ENCODE data around the gene IER2.

The IER2 gene

GRCh38 chr19:13155472-13156359, 5.5 kb downstream of the IER2 start:
- peak overlapping the region; percentile 76 for H3K4me3 ChIP-seq (ENCODE audit: low read length)
- peak overlapping the region; percentile 54 for H3K27ac ChIP-seq (ENCODE audit: low read length)
- H3K9ac ChIP-seq (ENCODE audit: low read length) = peak overlapping the region; percentile 58
- no peaks in the 10 kb centered on the region for H4K20me1 ChIP-seq (ENCODE audit: insufficient read depth, low read length)
- peaks cover 23% of the 10 kb centered on the region for H3K79me2 ChIP-seq (ENCODE audit: low read length)
- TF ChIP-seq EZH2phosphoT487 (IDR thresholded peaks at IDR 0.05; ENCODE audit: low read depth) = no peak
- H3K4me2 ChIP-seq (ENCODE audit: low read length) = peak overlapping the region; percentile 81
- H3K9me3 ChIP-seq (ENCODE audit: insufficient read depth, low read length) = no peaks in the 10 kb centered on the region
- H3K36me3 ChIP-seq (replicated peaks; ENCODE audit: low read depth, low read length) = peaks cover 14% of the 10 kb centered on the region
- H3K27me3 ChIP-seq (ENCODE audit: low read depth, low read length) = no peaks in the 10 kb centered on the region
- no peak overlapping the region; the same call in 1 of the 2 replicates for H2AFZ ChIP-seq (ENCODE audit: low read depth, low read length)
- peaks cover 53% of the 10 kb centered on the region for H3K4me1 ChIP-seq (ENCODE audit: low read length)

GRCh38 chr19:13159713-13160112, 9.5 kb downstream of the IER2 start:
- H3K27me3 ChIP-seq (ENCODE audit: low read depth, low read length) = peaks cover 11% of the 10 kb centered on the region; the same call in 1 of the 2 replicates
- no peak overlapping the region for H3K4me3 ChIP-seq (ENCODE audit: low read length)
- no peaks in the 10 kb centered on the region for H4K20me1 ChIP-seq (ENCODE audit: insufficient read depth, low read length)
- no peaks in the 10 kb centered on the region for H3K9me3 ChIP-seq (ENCODE audit: insufficient read depth, low read length)
- no peaks in the 10 kb centered on the region for H3K36me3 ChIP-seq (replicated peaks; ENCODE audit: low read depth, low read length)
- H3K4me2 ChIP-seq (ENCODE audit: low read length) = no peak overlapping the region
- H3K4me1 ChIP-seq (ENCODE audit: low read length) = peaks cover 61% of the 10 kb centered on the region
- H3K79me2 ChIP-seq (ENCODE audit: low read length) = no peaks in the 10 kb centered on the region
- H3K9ac ChIP-seq (ENCODE audit: low read length) = no peak overlapping the region
- no peak overlapping the region for H2AFZ ChIP-seq (ENCODE audit: low read depth, low read length)
- no peak for TF ChIP-seq EZH2phosphoT487 (IDR thresholded peaks at IDR 0.05; ENCODE audit: low read depth)
- no peak for TF ChIP-seq CTCF (IDR thresholded peaks at IDR 0.05; ENCODE audit: low read depth, low read length)
- no peak overlapping the region for H3K27ac ChIP-seq (ENCODE audit: low read length)

- Histone ChIP-seq H4K20me1 (ENCODE audit: insufficient read depth, low read length) (no peaks in the 10 kb centered on the region), H3K79me2 (ENCODE audit: low read length) (no peaks in the 10 kb centered on the region), H3K4me2 (ENCODE audit: low read length) (no peak overlapping the region), H3K4me3 (ENCODE audit: low read length) (no peak overlapping the region), H3K27me3 (ENCODE audit: low read depth, low read length) (peaks cover 11% of the 10 kb centered on the region; the same call in 1 of the 2 replicates), H3K36me3 (replicated peaks; ENCODE audit: low read depth, low read length) (no peaks in the 10 kb centered on the region), H2AFZ (ENCODE audit: low read depth, low read length) (no peak overlapping the region), H3K9me3 (ENCODE audit: insufficient read depth, low read length) (no peaks in the 10 kb centered on the region), H3K27ac (ENCODE audit: low read length) (no peak overlapping the region), H3K9ac (ENCODE audit: low read length) (no peak overlapping the region), H3K4me1 (ENCODE audit: low read length) (peaks cover 54% of the 10 kb centered on the region)
- TF ChIP-seq EZH2phosphoT487 (IDR thresholded peaks at IDR 0.05; ENCODE audit: low read depth) (no peak), CTCF (IDR thresholded peaks at IDR 0.05; ENCODE audit: low read depth, low read length) (no peak)
Measured at GRCh38 chr19:13160557-13160956, 10.3 kb downstream of the IER2 start.

- peak overlapping the region; percentile 73 for H2AFZ ChIP-seq (ENCODE audit: low read depth, low read length)
- H3K79me2 ChIP-seq (ENCODE audit: low read length) = no peaks in the 10 kb centered on the region
- TF ChIP-seq CTCF (IDR thresholded peaks at IDR 0.05; ENCODE audit: low read depth, low read length) (no peak), EZH2phosphoT487 (IDR thresholded peaks at IDR 0.05; ENCODE audit: low read depth) (no peak)
- H3K4me1 ChIP-seq (ENCODE audit: low read length) = peaks cover 45% of the 10 kb centered on the region
- peaks cover 11% of the 10 kb centered on the region; the same call in 1 of the 2 replicates for H3K27me3 ChIP-seq (ENCODE audit: low read depth, low read length)
- H3K9me3 ChIP-seq (ENCODE audit: insufficient read depth, low read length) = no peaks in the 10 kb centered on the region
- H3K4me2 ChIP-seq (ENCODE audit: low read length) = peak overlapping the region; percentile 92
- H3K4me3 ChIP-seq (ENCODE audit: low read length) = peak overlapping the region; percentile 78
- H3K36me3 ChIP-seq (replicated peaks; ENCODE audit: low read depth, low read length) = no peaks in the 10 kb centered on the region
- no peak overlapping the region for H3K27ac ChIP-seq (ENCODE audit: low read length)
- no peaks in the 10 kb centered on the region for H4K20me1 ChIP-seq (ENCODE audit: insufficient read depth, low read length)
- peak overlapping the region; percentile 67 for H3K9ac ChIP-seq (ENCODE audit: low read length)
Measured at GRCh38 chr19:13162724-13163608, 12.8 kb downstream of the IER2 start.

Measured in OCI-LY3 (cell line).